ENCODE measurements around the gene BDH2. TPM values are rescaled to one million over a fixed set of nuclear protein-coding genes. Genes with fewer than 3 reads are reported as not detected.

BDH2 gene
- total RNA-seq, 1 donor from 2014 or later: 5.1 TPM

DNA sequence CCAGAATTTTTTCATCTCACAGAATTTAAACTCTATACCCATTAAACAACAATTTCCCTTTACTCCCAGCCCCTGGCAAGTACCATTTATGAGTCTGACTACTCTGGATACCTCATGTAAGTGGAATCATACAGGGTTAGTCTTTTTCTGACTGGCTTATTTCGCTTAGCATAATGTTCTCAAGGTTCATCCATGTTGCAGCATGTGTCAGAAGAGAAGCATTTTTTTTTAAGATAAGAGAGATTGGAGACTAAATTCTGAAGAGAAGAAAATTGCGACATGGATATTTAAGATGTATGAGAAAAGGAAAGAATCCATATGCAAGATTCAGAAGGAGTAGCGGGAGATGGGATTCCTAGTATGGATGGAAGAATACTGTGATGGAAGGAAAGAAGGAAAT lies 68.8 kb downstream of the BDH2 start:
- Mint-ChIP-seq H3K9me3 (no peaks in the 10 kb centered on the region), H3K4me1 (no peaks in the 10 kb centered on the region), H3K27ac (no peak overlapping the region), H3K36me3 (ENCODE audit: low read depth) (peaks cover 41% of the 10 kb centered on the region), H3K27me3 (no peaks in the 10 kb centered on the region), H3K4me3 (no peak overlapping the region)
- ATAC-seq (ENCODE audit: low read depth): no peak
- TF ChIP-seq CTCF (IDR thresholded peaks at IDR 0.05): no peak
- no peak for DNase-seq
- intact Hi-C loops (cut with micrococcal nuclease): no loop called here
- ChIA-PET POLR2A (no interaction called here), CTCF (no interaction called here)

- no peaks in the 10 kb centered on the region for H3K4me1 Mint-ChIP-seq
Observed at GRCh38 chr4:103029300-103029699, 70.3 kb downstream of the BDH2 start.

More at GRCh38 chr4:103029300-103029699, 70.3 kb downstream of the BDH2 start:
- intact Hi-C loops (cut with micrococcal nuclease): no loop called here
- H3K27me3 Mint-ChIP-seq: no peaks in the 10 kb centered on the region
- H3K27ac Mint-ChIP-seq: no peak overlapping the region
- CTCF ChIA-PET: interaction anchor here (1.4 kb wide), 1 partner anchor 62 kb away, joined by 4 read pairs; no protein-coding TSS in a partner anchor
- no peak overlapping the region for H3K4me3 Mint-ChIP-seq
- POLR2A ChIA-PET: interaction anchor here (2.1 kb wide), 1 partner anchor 9 kb away, joined by 6 read pairs; the partner anchor contains the start of gene SLC9B1
- no peak for TF ChIP-seq CTCF (IDR thresholded peaks at IDR 0.05)
- no peaks in the 10 kb centered on the region for H3K9me3 Mint-ChIP-seq
- DNase-seq (no peak), ATAC-seq (ENCODE audit: low read depth) (no peak)
- peaks cover 35% of the 10 kb centered on the region for H3K36me3 Mint-ChIP-seq (ENCODE audit: low read depth)

Other genes with a start within 250 kb of the BDH2 start
- 12.6 and 13.7 TPM in 2 replicates for gene CISD2, start 230.8 kb downstream of the BDH2 start, total RNA-seq
- 1.2 and 2.5 TPM in 2 replicates for gene SLC9B1, start 80.1 kb downstream of the BDH2 start, total RNA-seq
- 31.3 and 33.4 TPM in 2 replicates for gene SLC9B2, start 23.1 kb downstream of the BDH2 start, total RNA-seq
- gene CENPE, start 98.5 kb upstream of the BDH2 start, total RNA-seq: 2.4 and 2.5 TPM in 2 replicates